G401 (cell line): ENCODE data around the gene MDC1. TPM values are rescaled to one million over a fixed set of nuclear protein-coding genes. Genes with fewer than 3 reads are reported as not detected.
A peak's percentile ranks its signal among the peaks of the same experiment; 100 is the strongest.

Experiments used
- DNase-seq: peaks from one replicate; pipeline ENCODE4 v3.0.0-alpha.2; 2015; ENCODE audit warnings: low spot score
- in situ Hi-C: cut with HindIII; loops from 2 replicates; pipeline ENCODE4 v1.10.0; 2016; ENCODE audit warnings: low sequenced_read_pairs, mixed read lengths
- total RNA-seq: library from RNA; depleted of rRNA; stranded (reverse); fragments of >200 nt; shearing (Covaris generic); gene quantifications from 2 replicates; pipeline ENCODE4 v1.2.3, GENCODE V29; 2014

Gene MDC1
- total RNA-seq, 1 experiment from 2014 or later, result 14.3 TPM

GRCh38 chr6:30747902-30748769 lies 31.1 kb upstream of the MDC1 start:
- no peak for DNase-seq
- in situ Hi-C loops, result no loop called here

GRCh38 chr6:30747300-30747687 lies 30.2 kb upstream of the MDC1 start:
- DNase-seq, result no peak
- in situ Hi-C loops, result no loop called here

- DNase-seq, result peak; percentile 64
- in situ Hi-C loops, result no loop called here
These were observed 27.1 kb upstream of the MDC1 start, which contains the start of gene IER3 for GRCh38 chr6:30744054-30744805. TSS of gene IER3 (minus strand) at chr6:30744547. CDS start at chr6:30744518, 29 bp downstream.

GRCh38 chr6:30743099-30744053 lies 26.3 kb upstream of the MDC1 start:
- in situ Hi-C loops, result no loop called here
- peak; percentile 44 for DNase-seq

- DNase-seq, result peak; percentile 91
- in situ Hi-C loops, result no loop called here
These were observed 25.4 kb upstream of the MDC1 start, which contains the start of gene FLOT1 for GRCh38 chr6:30742316-30743098. TSS of gene FLOT1 (minus strand) at chr6:30742687. CDS start at chr6:30742189, 498 bp downstream.

GRCh38 chr6:30741789-30742315 lies 24.8 kb upstream of the MDC1 start:
- in situ Hi-C loops, result no loop called here
- no peak for DNase-seq

- in situ Hi-C loops, result no loop called here
- DNase-seq, result no peak
These were observed 24.1 kb upstream of the MDC1 start for GRCh38 chr6:30741063-30741779.

- in situ Hi-C loops, result no loop called here
- DNase-seq, result no peak
These were observed 23.4 kb upstream of the MDC1 start for GRCh38 chr6:30740540-30740870.

GRCh38 chr6:30738532-30738931 lies 21.5 kb upstream of the MDC1 start:
- DNase-seq, result no peak

GRCh38 chr6:30735668-30736314 lies 18.7 kb upstream of the MDC1 start:
- DNase-seq, result no peak
- in situ Hi-C loops, result no loop called here

More at GRCh38 chr6:30738532-30738931, 21.5 kb upstream of the MDC1 start:
- in situ Hi-C loops, result no loop called here

- in situ Hi-C loops, result no loop called here
- DNase-seq, result no peak
These were observed 15.3 kb upstream of the MDC1 start for GRCh38 chr6:30732237-30732943.

- DNase-seq, result peak; percentile 77
These were observed 13.7 kb upstream of the MDC1 start for GRCh38 chr6:30730601-30731435.

GRCh38 chr6:30727920-30728553 lies 11.0 kb upstream of the MDC1 start:
- in situ Hi-C loops, result no loop called here
- DNase-seq, result peak; percentile 30

More at GRCh38 chr6:30730601-30731435, 13.7 kb upstream of the MDC1 start:
- in situ Hi-C loops, result no loop called here

- in situ Hi-C loops, result no loop called here
These were observed 9.7 kb upstream of the MDC1 start for GRCh38 chr6:30726506-30727413.

More at GRCh38 chr6:30726506-30727413, 9.7 kb upstream of the MDC1 start:
- no peak for DNase-seq
